ENCODE data around the gene NID1. TPM values are rescaled to one million over a fixed set of nuclear protein-coding genes. Genes with fewer than 3 reads are reported as not detected.

The NID1 gene
- total RNA-seq, 2 experiments from 2014 or later, result not detected

- H4K20me1 ChIP-seq (ENCODE audit: insufficient read depth, low read length), result no peaks in the 10 kb centered on the region
These were observed 25.9 kb upstream of the NID1 start for GRCh38 chr1:236090741-236091147.

GRCh38 chr1:236089046-236089773 lies 24.3 kb upstream of the NID1 start:
- no peaks in the 10 kb centered on the region for H3K79me2 ChIP-seq (ENCODE audit: insufficient read depth, low read depth, low read length)
- no peak overlapping the region for H3K4me2 ChIP-seq (ENCODE audit: low read length)
- no peak for TF ChIP-seq EZH2phosphoT487 (IDR thresholded peaks at IDR 0.05; ENCODE audit: borderline replicate concordance, low read depth, low read length)
- TF ChIP-seq, protein P1, sequence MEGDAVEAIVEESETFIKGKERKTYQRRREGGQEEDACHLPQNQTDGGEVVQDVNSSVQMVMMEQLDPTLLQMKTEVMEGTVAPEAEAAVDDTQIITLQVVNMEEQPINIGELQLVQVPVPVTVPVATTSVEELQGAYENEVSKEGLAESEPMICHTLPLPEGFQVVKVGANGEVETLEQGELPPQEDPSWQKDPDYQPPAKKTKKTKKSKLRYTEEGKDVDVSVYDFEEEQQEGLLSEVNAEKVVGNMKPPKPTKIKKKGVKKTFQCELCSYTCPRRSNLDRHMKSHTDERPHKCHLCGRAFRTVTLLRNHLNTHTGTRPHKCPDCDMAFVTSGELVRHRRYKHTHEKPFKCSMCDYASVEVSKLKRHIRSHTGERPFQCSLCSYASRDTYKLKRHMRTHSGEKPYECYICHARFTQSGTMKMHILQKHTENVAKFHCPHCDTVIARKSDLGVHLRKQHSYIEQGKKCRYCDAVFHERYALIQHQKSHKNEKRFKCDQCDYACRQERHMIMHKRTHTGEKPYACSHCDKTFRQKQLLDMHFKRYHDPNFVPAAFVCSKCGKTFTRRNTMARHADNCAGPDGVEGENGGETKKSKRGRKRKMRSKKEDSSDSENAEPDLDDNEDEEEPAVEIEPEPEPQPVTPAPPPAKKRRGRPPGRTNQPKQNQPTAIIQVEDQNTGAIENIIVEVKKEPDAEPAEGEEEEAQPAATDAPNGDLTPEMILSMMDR (conservative IDR thresholded peaks at IDR 0.05; ENCODE audit: low read length), result no peak
- H2AFZ ChIP-seq (ENCODE audit: low read length), result no peak overlapping the region
- H3K4me3 ChIP-seq (ENCODE audit: low read depth, low read length, poor library complexity, severe bottlenecking), result no peak overlapping the region
- no peaks in the 10 kb centered on the region for H3K36me3 ChIP-seq (ENCODE audit: insufficient read depth, low read length)
- ChIA-PET CTCF (ENCODE audit: unreplicated experiment) (no interaction called here), POLR2A (interaction anchor here (0.6 to 0.7 kb wide), 2 partner anchors 313 to 849 kb away, joined by 3 to 5 read pairs; no protein-coding TSS in a partner anchor)
- intact Hi-C loops (cut with micrococcal nuclease; ENCODE audit: unreplicated experiment), result no loop called here
- H3K9me3 ChIP-seq (ENCODE audit: low read length), result no peaks in the 10 kb centered on the region
- no peaks in the 10 kb centered on the region for H3K4me1 ChIP-seq (ENCODE audit: insufficient read depth, low read length, poor library complexity, severe bottlenecking)
- H3K9me2 ChIP-seq (ENCODE audit: insufficient read depth, low read length), result no peaks in the 10 kb centered on the region
- no peak overlapping the region for H3K27ac ChIP-seq (ENCODE audit: low read depth, low read length, poor library complexity, severe bottlenecking)
- BruUV-seq (replicated peaks), result no TSS peak
- no peak for DNase-seq (ENCODE audit: low spot score)
- no peaks in the 10 kb centered on the region for H4K20me1 ChIP-seq (ENCODE audit: insufficient read depth, low read length)

More at GRCh38 chr1:236090741-236091147, 25.9 kb upstream of the NID1 start:
- no peak overlapping the region for H3K4me2 ChIP-seq (ENCODE audit: low read length)
- ChIA-PET CTCF (ENCODE audit: unreplicated experiment) (no interaction called here), POLR2A (interaction anchor here (0.6 kb wide), 1 partner anchor 194 kb away, joined by 7 read pairs; no protein-coding TSS in a partner anchor)
- no peaks in the 10 kb centered on the region for H3K9me2 ChIP-seq (ENCODE audit: insufficient read depth, low read length)
- H3K4me1 ChIP-seq (ENCODE audit: insufficient read depth, low read length, poor library complexity, severe bottlenecking), result no peaks in the 10 kb centered on the region
- DNase-seq (ENCODE audit: low spot score), result no peak
- TF ChIP-seq, protein P1 (conservative IDR thresholded peaks at IDR 0.05; ENCODE audit: low read length), result no peak
- no peak for TF ChIP-seq EZH2phosphoT487 (IDR thresholded peaks at IDR 0.05; ENCODE audit: borderline replicate concordance, low read depth, low read length)
- BruUV-seq (replicated peaks), result no TSS peak
- H3K9me3 ChIP-seq (ENCODE audit: low read length), result no peaks in the 10 kb centered on the region
- H3K36me3 ChIP-seq (ENCODE audit: insufficient read depth, low read length), result no peaks in the 10 kb centered on the region
- H3K4me3 ChIP-seq (ENCODE audit: low read depth, low read length, poor library complexity, severe bottlenecking), result no peak overlapping the region
- H3K27ac ChIP-seq (ENCODE audit: low read depth, low read length, poor library complexity, severe bottlenecking), result no peak overlapping the region
- intact Hi-C loops (cut with micrococcal nuclease; ENCODE audit: unreplicated experiment), result no loop called here
- no peak overlapping the region for H2AFZ ChIP-seq (ENCODE audit: low read length)
- H3K79me2 ChIP-seq (ENCODE audit: insufficient read depth, low read depth, low read length), result no peaks in the 10 kb centered on the region

GRCh38 chr1:236086537-236086936 lies 21.6 kb upstream of the NID1 start:
- no peak for TF ChIP-seq EZH2phosphoT487 (IDR thresholded peaks at IDR 0.05; ENCODE audit: borderline replicate concordance, low read depth, low read length)
- TF ChIP-seq, protein P1 (conservative IDR thresholded peaks at IDR 0.05; ENCODE audit: low read length), result no peak
- intact Hi-C loops (cut with micrococcal nuclease; ENCODE audit: unreplicated experiment), result no loop called here
- POLR2A ChIA-PET, result interaction anchor here (0.7 kb wide), 1 partner anchor 558 kb away, joined by 3 read pairs; no protein-coding TSS in a partner anchor
- no peaks in the 10 kb centered on the region for H3K9me3 ChIP-seq (ENCODE audit: low read length)
- no TSS peak for BruUV-seq (replicated peaks)
- no peaks in the 10 kb centered on the region for H3K9me2 ChIP-seq (ENCODE audit: insufficient read depth, low read length)
- DNase-seq (ENCODE audit: low spot score), result no peak
- H3K4me2 ChIP-seq (ENCODE audit: low read length), result no peak overlapping the region
- no peaks in the 10 kb centered on the region for H3K4me1 ChIP-seq (ENCODE audit: insufficient read depth, low read length, poor library complexity, severe bottlenecking)
- no peaks in the 10 kb centered on the region for H3K36me3 ChIP-seq (ENCODE audit: insufficient read depth, low read length)
- H3K27ac ChIP-seq (ENCODE audit: low read depth, low read length, poor library complexity, severe bottlenecking), result no peak overlapping the region
- CTCF ChIA-PET (ENCODE audit: unreplicated experiment), result no interaction called here
- H4K20me1 ChIP-seq (ENCODE audit: insufficient read depth, low read length), result no peaks in the 10 kb centered on the region
- no peaks in the 10 kb centered on the region for H3K79me2 ChIP-seq (ENCODE audit: insufficient read depth, low read depth, low read length)
- no peak overlapping the region for H2AFZ ChIP-seq (ENCODE audit: low read length)
- H3K4me3 ChIP-seq (ENCODE audit: low read depth, low read length, poor library complexity, severe bottlenecking), result no peak overlapping the region

Data from OCI-LY7 (cell line).